Measurements from ENCODE around the gene GRIA3.

Gene GRIA3

DNA sequence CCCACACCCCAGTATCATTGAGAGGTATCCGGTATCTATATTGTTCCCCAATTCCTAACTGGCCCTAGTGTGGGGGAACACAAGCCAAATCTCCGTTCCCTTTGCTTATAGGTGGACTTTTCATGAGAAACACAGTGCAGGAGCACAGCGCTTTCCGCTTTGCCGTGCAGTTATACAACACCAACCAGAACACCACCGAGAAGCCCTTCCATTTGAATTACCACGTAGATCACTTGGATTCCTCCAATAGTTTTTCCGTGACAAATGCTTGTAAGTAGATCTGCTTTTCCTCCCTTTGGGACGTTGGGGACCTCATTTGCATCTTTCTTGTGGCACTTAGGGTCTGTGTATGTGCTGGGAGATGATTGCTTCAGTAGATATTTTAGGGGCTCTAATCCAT lies 1.6 kb downstream of the GRIA3 start:
- H3K4me1 Mint-ChIP-seq = peaks cover 62% of the 10 kb centered on the region
- peak overlapping the region; percentile 62 for H3K27ac Mint-ChIP-seq
- no peak for DNase-seq
- H3K36me3 Mint-ChIP-seq (ENCODE audit: low read depth) = peaks cover 15% of the 10 kb centered on the region
- TF ChIP-seq, protein P1, sequence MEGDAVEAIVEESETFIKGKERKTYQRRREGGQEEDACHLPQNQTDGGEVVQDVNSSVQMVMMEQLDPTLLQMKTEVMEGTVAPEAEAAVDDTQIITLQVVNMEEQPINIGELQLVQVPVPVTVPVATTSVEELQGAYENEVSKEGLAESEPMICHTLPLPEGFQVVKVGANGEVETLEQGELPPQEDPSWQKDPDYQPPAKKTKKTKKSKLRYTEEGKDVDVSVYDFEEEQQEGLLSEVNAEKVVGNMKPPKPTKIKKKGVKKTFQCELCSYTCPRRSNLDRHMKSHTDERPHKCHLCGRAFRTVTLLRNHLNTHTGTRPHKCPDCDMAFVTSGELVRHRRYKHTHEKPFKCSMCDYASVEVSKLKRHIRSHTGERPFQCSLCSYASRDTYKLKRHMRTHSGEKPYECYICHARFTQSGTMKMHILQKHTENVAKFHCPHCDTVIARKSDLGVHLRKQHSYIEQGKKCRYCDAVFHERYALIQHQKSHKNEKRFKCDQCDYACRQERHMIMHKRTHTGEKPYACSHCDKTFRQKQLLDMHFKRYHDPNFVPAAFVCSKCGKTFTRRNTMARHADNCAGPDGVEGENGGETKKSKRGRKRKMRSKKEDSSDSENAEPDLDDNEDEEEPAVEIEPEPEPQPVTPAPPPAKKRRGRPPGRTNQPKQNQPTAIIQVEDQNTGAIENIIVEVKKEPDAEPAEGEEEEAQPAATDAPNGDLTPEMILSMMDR (IDR thresholded peaks at IDR 0.05) = no peak
- peaks cover 75% of the 10 kb centered on the region for H3K9me3 Mint-ChIP-seq
- no peaks in the 10 kb centered on the region for H3K27me3 Mint-ChIP-seq (ENCODE audit: low read depth, poor library complexity)
- peak overlapping the region; percentile 90 for H3K4me3 Mint-ChIP-seq

DNA sequence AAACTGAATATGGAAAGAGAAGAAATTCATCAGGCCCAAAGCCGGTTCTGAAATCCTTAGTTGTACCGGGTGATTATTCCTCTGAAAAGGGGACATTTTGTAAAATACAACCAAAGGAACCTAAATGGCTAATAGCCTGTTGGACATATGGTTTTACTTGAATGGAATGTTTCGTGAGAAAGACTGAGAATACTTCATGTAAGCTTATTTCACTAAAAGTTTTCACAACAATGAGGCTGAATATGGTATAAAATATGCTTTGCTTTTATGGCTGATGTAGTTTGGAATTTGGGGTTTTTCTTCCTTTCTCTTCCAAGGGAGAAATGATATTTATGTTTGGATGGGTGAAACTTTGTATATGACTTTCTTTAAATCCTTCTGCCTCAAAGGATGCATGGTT lies 2.7 kb downstream of the GRIA3 start:
- TF ChIP-seq, protein P1 (IDR thresholded peaks at IDR 0.05) = no peak
- H3K4me3 Mint-ChIP-seq = peak overlapping the region; percentile 90
- no peaks in the 10 kb centered on the region for H3K27me3 Mint-ChIP-seq (ENCODE audit: low read depth, poor library complexity)

DNA sequence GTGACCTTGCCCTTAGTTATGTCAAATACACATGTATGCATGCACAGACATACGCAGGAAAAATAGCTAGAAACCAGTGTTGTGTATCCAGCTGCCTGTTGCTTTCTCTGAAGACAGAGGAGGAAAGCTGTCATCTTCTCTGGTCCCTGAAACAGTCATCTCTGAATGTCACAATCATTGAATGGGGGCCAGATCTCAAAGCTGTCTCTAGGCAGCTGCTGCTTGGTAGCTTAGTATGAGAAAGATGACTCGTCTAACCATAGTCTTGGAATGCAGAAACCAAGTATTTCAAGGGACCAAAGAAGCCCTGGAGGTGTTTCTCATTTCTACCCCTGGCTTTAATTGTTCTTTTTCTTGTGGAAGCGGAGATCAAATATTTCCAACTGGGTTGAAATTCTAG lies 4.0 kb downstream of the GRIA3 start:
- H3K4me1 Mint-ChIP-seq = peaks cover 65% of the 10 kb centered on the region
- H3K36me3 Mint-ChIP-seq (ENCODE audit: low read depth) = peaks cover 21% of the 10 kb centered on the region
- no peaks in the 10 kb centered on the region for H3K27me3 Mint-ChIP-seq (ENCODE audit: low read depth, poor library complexity)
- no peak for DNase-seq
- no peak overlapping the region for H3K4me3 Mint-ChIP-seq
- H3K27ac Mint-ChIP-seq = no peak overlapping the region
- TF ChIP-seq, protein P1 (IDR thresholded peaks at IDR 0.05) = no peak
- peaks cover 67% of the 10 kb centered on the region for H3K9me3 Mint-ChIP-seq

More for the DNA sequence above, 2.7 kb downstream of the GRIA3 start:
- Mint-ChIP-seq H3K9me3 (peaks cover 72% of the 10 kb centered on the region), H3K36me3 (ENCODE audit: low read depth) (peaks cover 15% of the 10 kb centered on the region), H3K27ac (no peak overlapping the region), H3K4me1 (peaks cover 72% of the 10 kb centered on the region)
- no peak for DNase-seq

DNA sequence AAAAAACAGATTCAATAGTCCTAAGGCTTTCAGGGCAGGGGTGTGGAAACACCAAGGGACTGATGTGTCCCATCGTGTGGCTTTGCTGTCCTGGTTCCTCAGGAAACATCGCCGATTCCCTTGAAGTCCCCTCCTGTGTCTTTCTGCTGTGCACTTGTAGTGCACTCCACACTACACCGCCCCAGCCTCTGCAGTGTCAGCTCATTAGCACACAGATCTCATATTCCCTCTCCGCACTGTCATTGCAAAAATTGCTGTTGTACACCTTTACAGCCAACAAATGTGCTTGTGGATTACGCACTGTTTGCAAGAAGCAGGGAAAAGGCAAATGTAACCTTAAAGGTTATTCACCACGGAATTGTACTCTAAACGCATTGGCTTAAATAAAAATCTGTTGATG lies 5.3 kb downstream of the GRIA3 start:
- Mint-ChIP-seq H3K4me1 (peaks cover 58% of the 10 kb centered on the region), H3K9me3 (peaks cover 55% of the 10 kb centered on the region), H3K27me3 (ENCODE audit: low read depth, poor library complexity) (no peaks in the 10 kb centered on the region), H3K27ac (no peak overlapping the region), H3K36me3 (ENCODE audit: low read depth) (peaks cover 21% of the 10 kb centered on the region), H3K4me3 (no peak overlapping the region)
- DNase-seq = no peak
- TF ChIP-seq, protein P1 (IDR thresholded peaks at IDR 0.05) = no peak

DNA sequence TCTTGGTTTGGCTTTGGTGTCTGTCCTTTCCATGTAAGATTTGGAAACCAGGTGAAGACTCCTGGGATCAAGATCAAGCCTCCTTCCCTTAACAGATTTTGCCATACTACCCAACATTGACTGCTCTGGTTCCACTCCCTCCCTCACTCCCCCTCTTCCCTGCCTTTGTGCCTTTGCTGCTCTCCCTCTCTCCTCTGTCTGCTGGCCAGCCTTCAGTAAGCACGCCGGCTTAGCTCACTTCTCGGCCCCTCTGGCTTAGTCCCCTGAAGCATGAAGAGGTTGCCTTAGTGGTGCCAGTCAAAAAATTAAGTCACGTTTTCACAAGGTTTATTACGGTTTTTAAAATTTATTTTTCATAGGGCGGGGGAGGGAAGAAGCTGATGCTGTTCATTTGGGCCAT lies 6.0 kb downstream of the GRIA3 start:
- H3K9me3 Mint-ChIP-seq = peaks cover 49% of the 10 kb centered on the region
- H3K4me3 Mint-ChIP-seq = peak overlapping the region; percentile 47
- no peak overlapping the region for H3K27ac Mint-ChIP-seq
- TF ChIP-seq, protein P1 (IDR thresholded peaks at IDR 0.05) = no peak
- peaks cover 25% of the 10 kb centered on the region for H3K36me3 Mint-ChIP-seq (ENCODE audit: low read depth)
- H3K4me1 Mint-ChIP-seq = peaks cover 58% of the 10 kb centered on the region
- H3K27me3 Mint-ChIP-seq (ENCODE audit: low read depth, poor library complexity) = no peaks in the 10 kb centered on the region
- DNase-seq = no peak

DNA sequence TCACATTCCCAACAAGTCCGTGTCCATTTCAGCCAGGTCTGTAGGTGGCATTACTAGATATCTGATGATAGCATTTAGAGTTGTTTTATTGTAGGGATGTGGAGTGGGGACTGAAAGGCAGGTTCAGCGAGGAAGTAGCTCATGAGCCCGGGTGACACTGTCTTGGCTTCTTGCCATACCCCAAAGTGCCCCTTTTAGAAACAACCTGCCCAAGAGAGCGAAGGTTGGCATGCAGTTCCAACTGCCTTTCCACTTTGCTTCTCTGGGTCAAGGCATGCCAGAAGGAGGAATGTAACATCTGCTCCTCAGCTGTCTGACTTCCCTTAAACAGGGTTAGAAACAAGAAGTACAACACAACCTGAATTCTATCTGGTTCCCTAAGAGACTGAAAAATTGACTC lies 9.0 kb downstream of the GRIA3 start:
- Mint-ChIP-seq H3K4me1 (peaks cover 34% of the 10 kb centered on the region), H3K27me3 (ENCODE audit: low read depth, poor library complexity) (no peaks in the 10 kb centered on the region), H3K27ac (no peak overlapping the region), H3K4me3 (no peak overlapping the region), H3K9me3 (peaks cover 35% of the 10 kb centered on the region), H3K36me3 (ENCODE audit: low read depth) (peaks cover 42% of the 10 kb centered on the region)
- DNase-seq = no peak
- TF ChIP-seq, protein P1 (IDR thresholded peaks at IDR 0.05) = no peak
